ENCODE measurements around the gene TTC7B. TPM values are rescaled to one million over a fixed set of nuclear protein-coding genes. Genes with fewer than 3 reads are reported as not detected.
A peak's percentile ranks its signal among the peaks of the same experiment; 100 is the strongest.
"Not testable (repeated sequence)": the region's sequence is repeated elsewhere in the genome, so short reads cannot be mapped to it uniquely, and the experiment has no call there.

The TTC7B gene
- total RNA-seq, 1 donor: 24.9 TPM

- DNase-seq (ENCODE audit: low read depth): no peak
- H3K4me3 ChIP-seq (ENCODE audit: low read depth, low read length): no peak overlapping the region
- TF ChIP-seq CTCF (IDR thresholded peaks at IDR 0.05; ENCODE audit: insufficient read depth, low read length): no peak
Observed at GRCh38 chr14:90842726-90843125, 26.5 kb upstream of the TTC7B start.

GRCh38 chr14:90840667-90841066 lies 24.4 kb upstream of the TTC7B start:
- DNase-seq (ENCODE audit: low read depth): not testable (repeated sequence)

GRCh38 chr14:90839889-90840266 lies 23.6 kb upstream of the TTC7B start:
- no peak for TF ChIP-seq CTCF (IDR thresholded peaks at IDR 0.05; ENCODE audit: insufficient read depth, low read length)
- no peak overlapping the region for H3K4me3 ChIP-seq (ENCODE audit: low read depth, low read length)
- DNase-seq (ENCODE audit: low read depth): no peak

More at GRCh38 chr14:90840667-90841066, 24.4 kb upstream of the TTC7B start:
- not testable (repeated sequence) for H3K4me3 ChIP-seq (ENCODE audit: low read depth, low read length)

GRCh38 chr14:90839024-90839888 lies 23.0 kb upstream of the TTC7B start:
- DNase-seq (ENCODE audit: low read depth): peak; percentile 80
- TF ChIP-seq CTCF (IDR thresholded peaks at IDR 0.05; ENCODE audit: insufficient read depth, low read length): no peak
- peak overlapping the region; percentile 17 for H3K4me3 ChIP-seq (ENCODE audit: low read depth, low read length)

GRCh38 chr14:90838531-90838930 lies 22.3 kb upstream of the TTC7B start:
- not testable (repeated sequence) for H3K4me3 ChIP-seq (ENCODE audit: low read depth, low read length); DNase-seq (ENCODE audit: low read depth)

GRCh38 chr14:90837355-90837754 lies 21.1 kb upstream of the TTC7B start:
- no peak for TF ChIP-seq CTCF (IDR thresholded peaks at IDR 0.05; ENCODE audit: insufficient read depth, low read length)
- no peak overlapping the region for H3K4me3 ChIP-seq (ENCODE audit: low read depth, low read length)
- no peak for DNase-seq (ENCODE audit: low read depth)

GRCh38 chr14:90836692-90837063 lies 20.4 kb upstream of the TTC7B start:
- no peak for TF ChIP-seq CTCF (IDR thresholded peaks at IDR 0.05; ENCODE audit: insufficient read depth, low read length)
- DNase-seq (ENCODE audit: low read depth): no peak
- H3K4me3 ChIP-seq (ENCODE audit: low read depth, low read length): no peak overlapping the region

- no peak overlapping the region for H3K4me3 ChIP-seq (ENCODE audit: low read depth, low read length)
- DNase-seq (ENCODE audit: low read depth): no peak
- no peak for TF ChIP-seq CTCF (IDR thresholded peaks at IDR 0.05; ENCODE audit: insufficient read depth, low read length)
Observed at GRCh38 chr14:90831821-90832220, 15.6 kb upstream of the TTC7B start.
